AG09319 (cell line): ENCODE data around the gene ARFGEF3.

Source experiments
- DNase-seq: peaks from one replicate; pipeline ENCODE4 v3.0.0-alpha.2; 2010; ENCODE audit warnings: low read depth; ENCODE audit errors: extremely low read depth
- CTCF ChIP-seq: IDR thresholded peaks from 2 replicates; pipeline ENCODE4 v1.5.1; 2011; ENCODE audit warnings: low read depth, mild to moderate bottlenecking, inconsistent platforms, low read length, moderate library complexity

Gene ARFGEF3

DNA sequence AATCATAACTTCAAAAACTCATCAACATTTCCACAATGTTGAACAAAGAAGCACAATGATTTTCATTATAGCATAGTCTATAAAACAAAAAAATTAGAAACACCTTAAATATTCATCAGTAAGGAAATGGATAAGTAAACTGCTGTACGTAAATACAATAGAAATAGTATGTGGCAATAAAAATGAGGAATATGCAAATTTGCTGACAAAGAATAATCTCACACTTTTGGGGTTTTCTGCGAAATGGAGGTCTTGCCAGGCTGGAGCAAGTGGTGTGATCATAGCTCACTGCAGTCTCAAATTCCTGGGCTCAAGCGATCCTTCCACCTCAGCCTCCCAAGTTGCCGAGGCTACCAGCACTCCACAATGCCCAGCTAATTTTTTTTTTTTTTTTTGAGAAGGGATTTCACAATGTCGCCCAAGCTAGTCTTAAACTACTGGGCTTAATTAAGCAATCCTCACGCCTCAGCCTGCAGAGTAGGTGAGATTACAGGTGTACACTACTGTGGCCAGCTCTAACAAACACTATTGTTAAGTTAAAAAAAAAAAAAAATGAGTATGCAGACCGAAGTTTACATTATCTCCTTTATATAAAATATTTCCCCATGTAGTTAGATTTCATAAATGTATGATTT lies 157.1 kb downstream of the ARFGEF3 start:
- DNase-seq: no peak
- no peak for TF ChIP-seq CTCF

DNA sequence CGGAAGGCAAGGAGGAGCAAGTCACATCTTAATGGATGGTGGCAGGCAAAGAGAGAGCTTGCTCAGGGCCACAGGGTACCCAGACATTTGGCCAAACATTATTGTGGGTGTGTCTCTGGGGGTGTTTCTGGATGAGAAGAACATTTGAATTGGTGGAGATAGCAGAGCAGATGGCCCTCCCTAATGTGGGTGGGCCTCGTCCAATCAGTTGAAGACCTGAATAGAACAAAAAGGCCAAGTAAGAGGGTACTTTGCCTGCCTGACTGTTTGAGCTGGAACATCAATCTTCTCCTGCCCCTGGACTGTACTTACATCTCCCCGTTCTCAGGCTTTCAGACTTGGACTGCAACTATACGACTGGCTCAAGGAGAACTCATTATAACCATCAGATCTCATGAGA lies 160.2 kb downstream of the ARFGEF3 start:
- no peak for TF ChIP-seq CTCF
- DNase-seq: no peak

DNA sequence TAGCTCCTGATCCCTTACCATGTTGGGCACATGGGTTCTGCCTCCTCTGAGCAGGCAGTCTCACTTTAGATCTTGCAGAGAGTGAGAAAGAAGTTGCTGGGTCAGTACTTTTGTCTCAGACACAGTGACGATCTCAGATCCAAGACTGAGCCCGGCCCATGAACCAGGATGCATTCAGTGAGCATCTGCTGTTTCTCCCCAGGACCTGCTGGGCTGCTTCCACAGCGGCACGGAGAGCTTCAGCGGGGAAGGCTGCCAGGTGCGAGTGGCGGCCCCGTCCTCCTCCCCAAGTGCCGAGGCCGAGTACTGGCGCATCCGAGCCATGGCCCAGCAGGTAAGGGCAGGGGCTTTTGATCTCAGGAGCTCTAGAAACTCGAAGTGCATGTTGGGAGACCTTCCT lies 162.1 kb downstream of the ARFGEF3 start:
- DNase-seq: no peak
- no peak for TF ChIP-seq CTCF

- no peak for DNase-seq
- TF ChIP-seq CTCF: no peak
These were observed 166.5 kb downstream of the ARFGEF3 start for GRCh38 chr6:138328210-138328609.

DNA sequence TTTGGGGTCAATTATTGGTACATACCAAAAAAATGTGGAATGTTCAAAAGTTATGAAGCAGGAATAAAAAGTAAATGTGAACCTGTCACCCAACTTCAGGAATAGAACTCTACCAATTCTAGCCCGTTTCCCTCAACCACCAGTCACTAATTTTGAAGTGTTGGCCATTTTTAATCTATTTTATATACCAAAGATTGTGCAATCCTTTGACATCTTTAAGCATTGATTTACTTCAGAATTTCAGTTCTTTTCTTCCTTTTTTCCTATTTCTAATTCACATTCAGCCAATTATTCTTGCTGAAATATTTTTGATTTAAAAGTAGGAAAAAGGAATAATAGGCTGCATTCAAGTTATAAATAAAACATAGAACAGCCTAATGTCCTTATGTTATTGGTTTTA lies 169.0 kb downstream of the ARFGEF3 start:
- DNase-seq: no peak
- TF ChIP-seq CTCF: no peak

GRCh38 chr6:138331444-138331843 lies 169.7 kb downstream of the ARFGEF3 start:
- TF ChIP-seq CTCF: no peak
- DNase-seq: no peak

DNA sequence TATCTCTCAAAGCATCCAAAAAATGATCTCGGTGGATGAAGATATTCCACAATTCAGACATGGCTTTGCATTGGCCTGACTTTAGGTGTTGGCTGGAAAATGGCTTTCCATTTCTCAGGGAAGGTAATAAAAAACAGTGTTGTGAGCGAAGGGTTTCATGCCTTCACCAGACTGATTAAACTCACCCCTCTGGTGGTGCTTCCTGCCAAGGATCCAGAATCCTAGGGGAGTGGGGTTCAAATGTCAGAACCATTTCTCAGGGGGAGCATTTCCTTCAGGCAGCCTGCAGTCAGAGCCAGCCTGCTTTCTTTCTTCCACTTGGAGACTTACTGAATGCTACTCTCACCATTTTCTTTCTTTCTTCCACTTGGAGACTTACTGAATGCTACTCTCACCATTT lies 170.2 kb downstream of the ARFGEF3 start:
- DNase-seq: no peak
- TF ChIP-seq CTCF: no peak
